GM23248 (cell line): ENCODE data around the gene CCZ1.
"Not testable (repeated sequence)": the region's sequence is repeated elsewhere in the genome, so short reads cannot be mapped to it uniquely, and the experiment has no call there.

Source experiments
- EZH2 ChIP-seq: fragments of 200-600 bp; sonication (generic); IDR thresholded peaks from 2 replicates; pipeline ENCODE4 v1.6.1; 2018; ENCODE audit warnings: antibody characterized with exemption, mild to moderate bottlenecking; ENCODE audit not compliant: insufficient read depth, poor library complexity, severe bottlenecking
- EZH2phosphoT487 ChIP-seq: fragments of 200-600 bp; sonication (generic); IDR thresholded peaks from 2 replicates; pipeline ENCODE4 v1.6.1; 2018; ENCODE audit warnings: antibody characterized with exemption, moderate library complexity, mild to moderate bottlenecking, low read depth; ENCODE audit not compliant: insufficient read depth

DNA sequence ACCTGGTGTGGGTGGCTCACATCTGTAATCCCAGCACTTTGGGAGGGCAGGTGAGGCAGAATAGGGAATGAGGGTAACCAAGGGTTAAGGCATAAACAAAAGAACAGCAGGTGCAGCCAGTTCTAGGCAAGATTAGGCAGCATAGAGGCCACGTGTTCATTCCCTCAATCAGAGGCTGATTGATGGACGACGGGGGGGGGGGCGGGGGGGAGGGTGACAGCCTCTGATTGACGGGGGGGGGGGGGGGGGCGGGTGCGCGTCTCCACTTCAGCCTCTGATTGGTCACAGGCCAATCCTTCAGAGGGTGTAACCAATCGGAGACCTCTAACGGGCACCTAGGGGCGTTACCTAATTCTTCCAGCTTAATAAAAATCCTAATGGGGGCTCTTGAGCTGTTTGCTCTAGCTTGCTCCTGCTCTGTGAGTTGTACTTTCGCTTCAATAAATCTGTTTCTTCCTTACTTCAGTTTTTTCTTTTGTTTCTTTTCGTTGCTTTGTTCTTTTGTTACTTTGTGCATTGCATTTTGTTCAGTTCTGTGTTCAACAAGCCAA, 1.1 kb upstream of the CCZ1 start:
- TF ChIP-seq EZH2, EZH2phosphoT487: not testable (repeated sequence)
